Right hindlimb (tissue), 1 donor: ENCODE results near the gene RAPGEF5.

Experiments
- DNase-seq: peaks from one replicate; pipeline ENCODE4 v3.0.0-alpha.2; 2018

RAPGEF5 gene

DNA sequence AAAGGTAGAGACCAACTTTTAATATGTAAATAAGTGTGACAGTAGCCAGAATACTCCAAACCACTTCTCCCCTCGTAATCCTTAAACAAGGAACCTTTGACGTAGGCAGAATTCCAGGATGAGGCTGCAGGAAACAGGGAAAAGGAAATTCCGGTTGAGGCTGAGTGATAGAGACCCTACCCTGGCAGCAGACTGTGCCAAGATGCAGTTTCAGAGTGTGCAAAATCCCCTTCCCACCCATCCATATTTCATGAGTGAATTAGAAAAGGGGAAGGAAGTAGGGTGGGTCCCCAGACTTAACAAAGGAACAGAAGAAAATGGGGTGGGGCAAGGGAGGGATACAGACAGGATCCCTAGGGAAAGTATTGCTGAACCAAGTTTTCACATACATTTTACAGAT lies 143.0 kb downstream of the RAPGEF5 start:
- no peak for DNase-seq

- DNase-seq: no peak
Measured at GRCh38 chr7:22213081-22213480, 143.9 kb downstream of the RAPGEF5 start.

- DNase-seq: no peak
Measured at GRCh38 chr7:22210967-22211366, 146.0 kb downstream of the RAPGEF5 start.

GRCh38 chr7:22210355-22210754 lies 146.6 kb downstream of the RAPGEF5 start:
- DNase-seq: no peak

- DNase-seq: no peak
Measured at GRCh38 chr7:22208799-22209198, 148.2 kb downstream of the RAPGEF5 start.

DNA sequence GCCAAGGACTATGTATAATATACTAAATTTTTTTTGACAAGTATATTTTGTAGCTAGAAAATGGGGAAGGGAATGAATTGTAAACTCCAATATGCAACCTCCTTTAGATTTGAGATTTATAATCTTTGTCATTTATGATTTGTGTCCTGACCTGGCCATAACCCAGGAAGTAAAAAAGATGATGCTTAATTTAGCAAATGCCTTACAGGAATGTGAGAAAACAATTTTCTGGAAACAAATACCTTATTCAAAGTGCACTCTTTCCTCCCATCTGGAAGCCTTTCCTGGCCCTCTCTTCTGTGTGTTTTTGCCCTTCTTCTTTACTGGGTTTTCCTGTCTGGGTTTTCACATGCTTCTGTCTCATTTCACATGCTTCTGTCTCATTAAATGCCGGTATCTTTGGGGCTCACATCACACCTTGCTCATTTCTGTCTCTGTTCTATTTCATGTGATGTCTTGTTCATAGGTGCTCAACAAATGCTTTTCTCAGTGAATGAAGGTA lies 149.2 kb downstream of the RAPGEF5 start:
- no peak for DNase-seq

GRCh38 chr7:22205631-22206030 lies 151.3 kb downstream of the RAPGEF5 start:
- no peak for DNase-seq

DNA sequence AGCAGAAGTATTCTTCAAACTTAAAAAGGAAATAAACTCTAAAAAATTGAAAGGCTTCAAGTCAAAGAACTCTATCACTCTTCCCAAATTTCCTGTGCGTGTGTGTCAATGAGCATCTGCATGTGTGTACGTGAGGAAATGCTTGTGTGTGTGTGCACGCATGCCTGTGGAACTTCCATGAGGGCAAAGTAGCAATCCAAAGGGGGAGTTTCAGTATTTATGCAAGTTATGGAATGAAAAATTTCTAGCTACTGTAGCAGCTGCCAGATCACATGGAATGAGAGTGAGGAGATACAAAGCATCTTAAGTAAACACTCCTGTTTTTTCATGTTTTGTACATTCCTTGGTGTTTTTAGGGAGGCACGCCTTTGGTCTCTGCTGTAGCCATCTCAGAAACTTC lies 152.6 kb downstream of the RAPGEF5 start:
- DNase-seq: no peak

- DNase-seq: no peak
Measured at GRCh38 chr7:22202141-22202540, 154.8 kb downstream of the RAPGEF5 start.

DNA sequence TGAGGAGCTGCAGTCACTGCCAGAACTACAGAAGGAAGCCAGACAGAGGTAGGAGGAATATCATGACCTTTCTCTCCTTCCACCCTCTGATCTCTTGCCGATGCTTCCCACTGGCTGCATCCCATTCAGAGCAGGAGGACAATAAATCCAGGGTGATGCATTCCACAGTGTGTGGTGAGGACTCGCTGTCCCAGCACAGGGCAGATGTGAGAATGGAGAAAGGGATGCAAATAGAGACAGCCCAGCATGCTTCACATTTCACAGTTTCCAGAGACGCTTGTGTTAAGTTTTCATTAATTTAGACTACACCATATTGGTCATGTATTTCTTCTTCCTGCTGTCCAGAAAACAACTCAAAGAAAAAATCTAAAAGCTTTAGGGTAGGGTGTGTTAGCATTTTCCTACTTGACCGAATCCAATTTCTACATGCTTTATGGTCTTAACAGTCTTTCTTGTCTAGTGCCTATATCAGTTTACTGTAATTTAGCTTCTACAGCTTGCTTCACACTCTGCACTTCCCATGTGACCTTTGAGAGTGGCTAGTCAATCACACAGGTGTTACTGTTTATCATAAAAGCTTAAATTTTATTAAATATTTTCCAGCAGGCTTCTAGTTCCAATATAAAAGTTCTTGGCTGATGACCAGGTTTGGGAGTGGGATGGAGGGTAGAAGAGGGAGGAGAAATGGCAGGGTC lies 155.6 kb downstream of the RAPGEF5 start:
- DNase-seq: no peak

- DNase-seq: no peak
Measured at GRCh38 chr7:22200777-22201176, 156.2 kb downstream of the RAPGEF5 start.

DNA sequence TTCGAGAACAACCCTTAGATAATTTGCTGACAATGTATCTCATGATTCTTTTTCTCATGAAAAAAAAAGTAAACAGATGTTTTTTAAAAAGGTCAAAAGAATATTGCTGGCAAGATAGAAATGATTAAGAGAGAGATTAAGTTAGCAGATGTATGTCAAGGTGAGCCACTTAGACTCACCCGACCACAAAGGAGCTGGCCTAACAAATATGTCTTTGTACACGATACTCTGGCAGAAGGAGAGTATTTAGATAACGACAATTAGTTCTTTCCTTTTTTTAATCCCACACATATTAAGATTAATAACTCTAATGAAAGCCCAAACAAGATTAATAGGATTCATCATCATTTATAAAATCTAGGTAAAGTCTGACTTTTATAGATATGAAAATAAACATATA lies 156.7 kb downstream of the RAPGEF5 start:
- DNase-seq: no peak

GRCh38 chr7:22197376-22197775 lies 159.6 kb downstream of the RAPGEF5 start:
- no peak for DNase-seq

GRCh38 chr7:22196429-22196828 lies 160.5 kb downstream of the RAPGEF5 start:
- no peak for DNase-seq

GRCh38 chr7:22195397-22196172 lies 161.4 kb downstream of the RAPGEF5 start:
- DNase-seq: no peak

GRCh38 chr7:22194658-22195273 lies 162.2 kb downstream of the RAPGEF5 start:
- DNase-seq: no peak

- peak; percentile 64 for DNase-seq
Measured at GRCh38 chr7:22193450-22193983, 163.4 kb downstream of the RAPGEF5 start.

GRCh38 chr7:22192801-22193200 lies 164.2 kb downstream of the RAPGEF5 start:
- no peak for DNase-seq

DNA sequence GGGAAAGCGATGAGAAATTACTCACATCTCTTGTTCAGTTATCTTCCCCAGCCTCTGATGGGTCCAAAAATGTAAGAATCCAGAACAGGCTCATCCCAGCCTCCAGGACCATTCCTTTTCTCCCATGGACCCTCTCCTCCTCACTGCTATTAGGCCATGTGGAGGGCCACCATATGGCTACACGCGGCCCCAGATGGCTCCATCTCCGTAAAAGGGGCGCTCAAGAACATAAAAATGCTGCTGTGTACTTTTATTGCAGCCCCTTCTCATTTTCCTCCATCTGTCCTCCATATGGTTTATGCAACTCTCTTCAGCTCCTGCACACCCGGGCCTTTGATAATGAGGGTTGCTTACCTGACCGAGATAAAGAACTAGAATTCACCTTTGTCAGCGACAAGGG lies 166.2 kb downstream of the RAPGEF5 start:
- no peak for DNase-seq

DNA sequence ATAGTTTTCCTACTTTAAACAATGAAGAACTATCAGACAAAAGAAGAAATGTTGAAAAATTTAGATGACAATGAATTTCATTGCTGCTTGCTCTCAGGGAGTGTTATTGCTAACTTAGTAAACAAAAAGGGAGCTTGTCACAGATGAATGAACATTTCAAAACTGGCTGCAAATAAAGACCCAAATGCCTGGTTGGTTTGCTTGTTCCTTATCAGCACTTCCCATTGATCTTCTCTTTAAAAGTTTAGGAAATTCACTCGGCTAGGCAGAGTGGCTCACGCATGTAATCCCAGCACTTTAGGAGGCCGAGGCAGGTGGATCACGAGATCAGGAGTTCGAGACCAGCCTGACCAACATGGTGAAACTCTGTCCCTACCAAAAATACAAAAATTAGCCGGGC lies 167.2 kb downstream of the RAPGEF5 start:
- no peak for DNase-seq

- no peak for DNase-seq
Measured at GRCh38 chr7:22189230-22189629, 167.7 kb downstream of the RAPGEF5 start.

DNA sequence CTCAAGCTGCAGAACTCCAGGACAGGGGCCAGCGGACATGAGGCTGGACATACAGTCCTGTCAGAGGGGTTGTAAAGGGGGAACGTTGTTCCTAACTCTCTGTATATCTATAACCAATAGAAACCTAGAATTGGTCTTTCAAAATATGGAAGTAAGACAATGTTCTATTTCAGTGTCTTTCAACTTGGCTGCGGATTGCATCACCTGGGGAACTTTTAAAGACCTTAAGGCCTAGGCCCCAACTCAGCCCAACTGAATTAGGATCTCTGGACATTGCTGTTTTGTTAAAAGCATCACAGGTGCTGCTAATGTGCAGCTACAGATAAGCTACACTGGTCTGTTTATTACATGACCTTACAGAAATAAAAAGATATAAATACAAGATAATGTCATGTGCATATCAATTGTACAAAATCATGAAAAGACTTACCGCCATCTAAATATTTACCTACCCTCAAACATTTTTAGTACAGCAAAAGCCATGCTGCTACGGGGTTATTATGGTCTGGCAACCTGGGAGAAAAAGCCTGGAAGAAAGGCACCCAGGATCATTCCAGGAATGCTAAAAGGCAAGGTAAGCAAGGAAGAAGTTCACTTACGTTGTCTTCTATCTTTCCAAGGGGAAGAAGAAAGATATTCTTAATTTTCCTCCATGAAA lies 169.1 kb downstream of the RAPGEF5 start:
- DNase-seq: no peak

DNA sequence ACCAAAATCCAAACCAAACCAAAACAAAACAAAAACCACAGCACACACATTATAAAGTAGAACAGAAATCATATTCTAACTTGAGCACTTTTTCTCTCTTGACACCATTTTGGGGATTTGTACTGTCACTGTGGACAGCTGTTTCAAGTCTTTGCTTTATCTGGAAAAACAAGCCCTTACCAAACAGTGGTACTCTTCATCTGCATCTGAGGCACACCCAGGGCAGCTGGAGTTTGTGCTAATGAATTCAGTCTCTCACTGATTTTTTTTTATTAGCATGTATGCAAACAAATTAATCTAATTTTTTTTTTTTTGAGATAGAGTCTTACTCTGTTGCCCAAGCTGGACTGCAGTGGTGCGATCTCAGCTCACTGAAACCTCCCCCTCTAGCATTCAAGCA lies 171.4 kb downstream of the RAPGEF5 start:
- no peak for DNase-seq
